Glutamatergic neuron (in vitro differentiated cells): ENCODE results near the gene FANK1. TPM values are rescaled to one million over a fixed set of nuclear protein-coding genes. Genes with fewer than 3 reads are reported as not detected.
"Not testable (repeated sequence)": the region's sequence is repeated elsewhere in the genome, so short reads cannot be mapped to it uniquely, and the experiment has no call there.

Source experiments
- DNase-seq: peaks from one replicate; pipeline ENCODE4 v3.0.0; 2022
- H3K27ac Mint-ChIP-seq: one replicate; pipeline ENCODE4 v1.8.0; 2020; ENCODE audit warnings: mild to moderate bottlenecking, mixed read lengths, inconsistent platforms; ENCODE audit not compliant: unreplicated experiment
- H3K27me3 Mint-ChIP-seq: one replicate; pipeline ENCODE4 v1.8.0; 2020; ENCODE audit warnings: mild to moderate bottlenecking, moderate library complexity, mixed read lengths, inconsistent platforms; ENCODE audit not compliant: unreplicated experiment
- H3K36me3 Mint-ChIP-seq: one replicate; pipeline ENCODE4 v1.8.0; 2020; ENCODE audit warnings: mild to moderate bottlenecking, mixed read lengths, inconsistent platforms; ENCODE audit not compliant: unreplicated experiment
- H3K4me1 Mint-ChIP-seq: one replicate; pipeline ENCODE4 v1.8.0; 2020; ENCODE audit warnings: mild to moderate bottlenecking, low read depth, mixed read lengths, inconsistent platforms; ENCODE audit not compliant: unreplicated experiment
- H3K4me3 Mint-ChIP-seq: one replicate; pipeline ENCODE4 v1.8.0; 2020; ENCODE audit warnings: mild to moderate bottlenecking, mixed read lengths, inconsistent platforms; ENCODE audit not compliant: unreplicated experiment
- H3K9me3 Mint-ChIP-seq: one replicate; pipeline ENCODE4 v1.8.0; 2020; ENCODE audit warnings: mild to moderate bottlenecking, moderate library complexity, mixed read lengths, inconsistent platforms; ENCODE audit not compliant: unreplicated experiment
- total RNA-seq: library from RNA; stranded (reverse); fragmentation: NEBNext Ultra II Directional; extraction: Animal tissue kit (Norgen Biotek cat#: 25700); gene quantifications from one replicate; pipeline ENCODE4 v1.2.1, GENCODE V29; 2021; ENCODE audit not compliant: unreplicated experiment
- TF ChIP-seq, protein P1 (sequence below): fragments of 200-600 bp; sonication (generic); IDR thresholded peaks from one replicate; pipeline ENCODE4 v1.5.0; 2021; ENCODE audit not compliant: partially characterized antibody, unreplicated experiment

FANK1 gene
- total RNA-seq, 1 donor from 2014 or later = 0.59 TPM

DNA sequence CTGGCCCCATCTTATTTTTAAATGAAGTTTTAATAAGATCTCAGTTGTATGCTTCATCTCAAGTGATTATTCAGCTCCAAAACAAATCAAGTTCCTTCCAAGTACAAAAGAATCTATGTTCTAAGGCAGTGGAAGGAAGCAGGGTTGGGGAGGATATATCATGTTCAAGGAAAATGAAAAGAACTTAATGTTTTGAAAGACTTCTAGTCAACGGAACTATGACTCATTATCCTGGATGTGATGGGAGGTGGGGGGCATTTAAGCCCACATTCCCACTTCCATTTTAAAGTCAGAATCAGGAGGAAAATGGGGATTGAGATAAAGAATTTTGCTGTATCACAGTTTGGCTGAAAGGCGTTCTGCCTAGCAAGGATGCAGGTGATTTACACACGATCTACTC, 59.4 kb downstream of the FANK1 start:
- no peak for DNase-seq
- no peak overlapping the region for H3K4me3 Mint-ChIP-seq
- TF ChIP-seq, protein P1, sequence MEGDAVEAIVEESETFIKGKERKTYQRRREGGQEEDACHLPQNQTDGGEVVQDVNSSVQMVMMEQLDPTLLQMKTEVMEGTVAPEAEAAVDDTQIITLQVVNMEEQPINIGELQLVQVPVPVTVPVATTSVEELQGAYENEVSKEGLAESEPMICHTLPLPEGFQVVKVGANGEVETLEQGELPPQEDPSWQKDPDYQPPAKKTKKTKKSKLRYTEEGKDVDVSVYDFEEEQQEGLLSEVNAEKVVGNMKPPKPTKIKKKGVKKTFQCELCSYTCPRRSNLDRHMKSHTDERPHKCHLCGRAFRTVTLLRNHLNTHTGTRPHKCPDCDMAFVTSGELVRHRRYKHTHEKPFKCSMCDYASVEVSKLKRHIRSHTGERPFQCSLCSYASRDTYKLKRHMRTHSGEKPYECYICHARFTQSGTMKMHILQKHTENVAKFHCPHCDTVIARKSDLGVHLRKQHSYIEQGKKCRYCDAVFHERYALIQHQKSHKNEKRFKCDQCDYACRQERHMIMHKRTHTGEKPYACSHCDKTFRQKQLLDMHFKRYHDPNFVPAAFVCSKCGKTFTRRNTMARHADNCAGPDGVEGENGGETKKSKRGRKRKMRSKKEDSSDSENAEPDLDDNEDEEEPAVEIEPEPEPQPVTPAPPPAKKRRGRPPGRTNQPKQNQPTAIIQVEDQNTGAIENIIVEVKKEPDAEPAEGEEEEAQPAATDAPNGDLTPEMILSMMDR = no peak
- H3K27me3 Mint-ChIP-seq = no peaks in the 10 kb centered on the region
- no peak overlapping the region for H3K27ac Mint-ChIP-seq
- H3K4me1 Mint-ChIP-seq = no peaks in the 10 kb centered on the region
- peaks cover 6% of the 10 kb centered on the region for H3K9me3 Mint-ChIP-seq
- H3K36me3 Mint-ChIP-seq = no peaks in the 10 kb centered on the region

DNA sequence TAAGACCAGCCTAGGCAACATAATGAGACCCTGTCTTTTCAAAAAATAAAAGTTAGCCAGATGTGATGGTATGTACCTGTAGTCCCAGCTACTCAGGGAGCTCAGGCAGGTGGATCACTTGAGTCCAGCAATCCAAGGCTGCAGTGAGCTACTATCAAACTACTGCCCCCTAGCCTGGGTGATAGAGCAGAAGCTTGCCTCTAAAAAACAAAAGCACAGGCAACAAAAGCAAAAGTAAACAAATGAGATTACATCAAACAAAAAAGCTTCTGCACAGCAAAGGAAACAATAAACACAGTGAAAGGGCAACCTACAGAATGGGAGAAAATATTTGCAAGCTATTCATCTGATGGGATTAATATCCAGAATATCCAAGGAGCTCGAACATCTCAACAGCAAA, 65.4 kb downstream of the FANK1 start:
- H3K9me3 Mint-ChIP-seq = no peaks in the 10 kb centered on the region
- H3K4me1 Mint-ChIP-seq = no peaks in the 10 kb centered on the region
- no peak overlapping the region for H3K4me3 Mint-ChIP-seq
- no peak for DNase-seq
- H3K27me3 Mint-ChIP-seq = no peaks in the 10 kb centered on the region
- no peaks in the 10 kb centered on the region for H3K36me3 Mint-ChIP-seq
- H3K27ac Mint-ChIP-seq = no peak overlapping the region
- TF ChIP-seq, protein P1 = no peak

DNA sequence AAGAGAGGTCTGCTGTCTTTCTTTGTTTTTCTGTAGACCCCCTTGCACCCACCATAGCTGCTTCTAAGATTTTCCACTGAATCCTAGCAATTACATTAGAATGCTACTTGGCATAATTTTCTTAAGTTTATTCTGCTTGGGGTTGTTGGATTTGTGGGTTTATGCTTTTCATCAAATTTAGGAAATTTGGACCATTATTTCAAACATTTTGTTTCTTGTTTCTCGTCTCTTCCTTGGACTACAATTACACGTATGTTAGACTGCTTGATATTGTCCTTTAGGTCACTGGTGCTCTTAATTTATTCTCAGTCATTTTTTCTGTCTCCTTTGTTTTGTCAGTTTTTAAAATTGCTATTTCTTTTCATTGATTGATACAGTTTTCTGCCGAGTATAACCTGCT, 65.8 kb downstream of the FANK1 start:
- Mint-ChIP-seq H3K27ac (no peak overlapping the region), H3K36me3 (no peaks in the 10 kb centered on the region), H3K4me1 (no peaks in the 10 kb centered on the region), H3K4me3 (no peak overlapping the region), H3K9me3 (no peaks in the 10 kb centered on the region), H3K27me3 (no peaks in the 10 kb centered on the region)
- no peak for DNase-seq
- TF ChIP-seq, protein P1 = no peak

DNA sequence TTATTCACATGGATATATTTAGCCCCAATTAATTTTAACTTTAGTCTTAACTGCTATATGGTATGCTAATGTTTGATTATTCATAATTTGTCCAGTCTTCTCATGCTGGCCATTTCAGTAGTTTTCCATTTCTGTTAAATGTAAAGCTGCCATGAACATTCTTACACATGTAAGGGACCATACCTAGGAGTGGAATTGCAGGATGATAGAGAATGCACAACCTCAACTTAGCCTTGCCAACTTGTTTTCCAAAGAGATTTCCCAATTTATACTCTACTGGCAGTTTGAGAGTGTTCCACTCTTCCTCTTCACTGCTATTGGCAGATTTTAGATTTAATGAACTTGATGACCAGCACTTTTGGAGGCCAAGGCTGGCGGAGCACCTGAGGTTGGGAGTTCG, 68.2 kb downstream of the FANK1 start:
- Mint-ChIP-seq H3K4me1 (no peaks in the 10 kb centered on the region), H3K4me3 (no peak overlapping the region), H3K27ac (no peak overlapping the region), H3K36me3 (no peaks in the 10 kb centered on the region), H3K9me3 (no peaks in the 10 kb centered on the region), H3K27me3 (no peaks in the 10 kb centered on the region)
- no peak for DNase-seq
- TF ChIP-seq, protein P1 = no peak

DNA sequence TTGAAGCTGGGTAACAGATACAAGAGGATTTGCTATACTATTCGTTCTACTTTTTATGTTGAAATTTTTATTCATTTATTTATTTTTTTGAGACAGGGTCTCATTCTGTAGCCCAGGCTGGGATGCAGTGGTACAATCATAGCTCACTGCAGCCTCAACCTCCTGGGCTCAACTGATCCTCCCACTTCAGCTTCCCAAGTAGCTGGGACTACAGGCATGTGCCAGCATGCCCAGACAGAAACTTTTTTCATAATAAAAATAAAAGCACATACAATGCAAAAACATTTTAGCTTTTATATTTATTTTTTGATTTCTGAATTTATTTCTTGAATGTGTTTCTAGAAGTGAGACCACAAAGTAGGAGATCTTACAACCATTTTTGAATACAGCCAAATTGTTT, 71.2 kb downstream of the FANK1 start:
- no peak for DNase-seq
- no peak overlapping the region for H3K4me3 Mint-ChIP-seq
- H3K27me3 Mint-ChIP-seq = no peaks in the 10 kb centered on the region
- no peaks in the 10 kb centered on the region for H3K4me1 Mint-ChIP-seq
- H3K36me3 Mint-ChIP-seq = peaks cover 1% of the 10 kb centered on the region
- TF ChIP-seq, protein P1 = no peak
- no peak overlapping the region for H3K27ac Mint-ChIP-seq
- H3K9me3 Mint-ChIP-seq = no peaks in the 10 kb centered on the region

DNA sequence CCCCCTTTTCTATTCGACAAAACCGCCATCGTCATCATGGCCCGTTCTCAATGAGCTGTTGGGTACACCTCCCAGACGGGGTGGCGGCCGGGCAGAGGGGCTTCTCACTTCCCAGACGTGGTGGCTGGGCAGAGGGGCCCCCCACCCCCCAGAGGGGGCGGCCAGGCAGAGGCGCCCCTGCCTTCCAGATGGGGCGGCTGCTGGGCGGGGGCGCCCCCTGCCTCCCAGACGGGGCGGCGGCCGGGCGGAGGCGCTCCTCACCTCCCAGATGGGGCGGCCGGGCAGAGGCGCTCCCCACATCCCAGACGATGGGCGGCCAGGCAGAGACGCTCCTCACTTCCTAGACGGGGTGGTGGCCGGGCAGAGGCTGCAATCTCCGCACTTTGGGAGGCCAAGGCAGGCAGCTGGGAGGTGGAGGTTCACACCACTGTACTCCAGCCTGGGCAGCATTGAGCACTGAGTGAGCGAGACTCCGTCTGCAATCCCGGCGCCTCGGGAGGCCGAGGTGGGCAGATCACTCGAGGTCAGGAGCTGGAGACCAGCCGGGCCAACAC, 73.8 kb downstream of the FANK1 start:
- not testable (repeated sequence) for H3K4me1 Mint-ChIP-seq, H3K4me3 Mint-ChIP-seq, H3K36me3 Mint-ChIP-seq, H3K9me3 Mint-ChIP-seq, H3K27me3 Mint-ChIP-seq, DNase-seq, H3K27ac Mint-ChIP-seq
